Karpas-422 (cell line): ENCODE results near the gene FAM168B. TPM values are rescaled to one million over a fixed set of nuclear protein-coding genes. Genes with fewer than 3 reads are reported as not detected.
"Not testable (repeated sequence)": the region's sequence is repeated elsewhere in the genome, so short reads cannot be mapped to it uniquely, and the experiment has no call there.

Experiments
- DNase-seq: peaks from one replicate; pipeline ENCODE4 v3.0.0-alpha.2; 2015
- H2AFZ ChIP-seq: fragments of 200-600 bp; sonication (generic); 2 replicates; pipeline ENCODE4 v1.6.1; 2014; ENCODE audit warnings: antibody characterized with exemption, low read length, mixed read lengths
- H3K27ac ChIP-seq: fragments of 200-600 bp; sonication (generic); 2 replicates; pipeline ENCODE4 v1.5.1; 2014; ENCODE audit warnings: mild to moderate bottlenecking, low read length, moderate library complexity
- H3K27me3 ChIP-seq: fragments of 200-600 bp; sonication (generic); 2 replicates; pipeline ENCODE4 v1.6.1; 2014; ENCODE audit warnings: low read length, mixed read lengths
- H3K36me3 ChIP-seq: fragments of 200-600 bp; sonication (generic); 2 replicates; pipeline ENCODE4 v1.6.1; 2014; ENCODE audit warnings: low read length, mixed read lengths; ENCODE audit not compliant: insufficient read depth
- H3K4me1 ChIP-seq: fragments of 200-600 bp; sonication (generic); 2 replicates; pipeline ENCODE4 v1.6.1; 2014; ENCODE audit warnings: mild to moderate bottlenecking, low read length, mixed read lengths
- H3K4me2 ChIP-seq: fragments of 200-600 bp; sonication (generic); 2 replicates; pipeline ENCODE4 v1.6.1; 2014; ENCODE audit warnings: low read length, low read depth, mild to moderate bottlenecking; ENCODE audit not compliant: poor library complexity, severe bottlenecking
- H3K4me3 ChIP-seq: fragments of 200-600 bp; sonication (generic); 2 replicates; pipeline ENCODE4 v1.5.1; 2014; ENCODE audit warnings: mild to moderate bottlenecking, antibody characterized with exemption, low read length, mixed read lengths
- H3K79me2 ChIP-seq: fragments of 200-600 bp; sonication (generic); 2 replicates; pipeline ENCODE4 v1.6.1; 2014; ENCODE audit warnings: mild to moderate bottlenecking, low read length, mixed read lengths
- H3K9ac ChIP-seq: fragments of 200-600 bp; sonication (generic); 2 replicates; pipeline ENCODE4 v1.6.0; 2014; ENCODE audit warnings: low read length
- H3K9me2 ChIP-seq: fragments of 200-600 bp; sonication (generic), shearing (Covaris generic); replicated peaks from 2 replicates; pipeline ENCODE4 v1.6.0; 2014; ENCODE audit warnings: mild to moderate bottlenecking, low read length, moderate library complexity; ENCODE audit not compliant: insufficient read depth
- H3K9me3 ChIP-seq: fragments of 300-700, 200-600 bp; sonication (generic); 2 replicates; pipeline ENCODE4 v1.6.1; 2014; ENCODE audit warnings: low read length, mixed read lengths
- H4K20me1 ChIP-seq: fragments of 200-600 bp; sonication (generic); 2 replicates; pipeline ENCODE4 v1.6.1; 2014; ENCODE audit warnings: mild to moderate bottlenecking, antibody characterized with exemption, low read length, low read depth; ENCODE audit not compliant: insufficient read depth
- total RNA-seq: library from RNA; depleted of rRNA; stranded (reverse); fragments of >200 nt; shearing (Covaris generic); gene quantifications from 2 replicates; pipeline ENCODE4 v1.2.3, GENCODE V29; 2014; ENCODE audit warnings: low replicate concordance

Gene FAM168B
- total RNA-seq, 1 experiment from 2014 or later, result 43.2 TPM

- not testable (repeated sequence) for H3K4me2 ChIP-seq, H3K27me3 ChIP-seq, H3K4me3 ChIP-seq, DNase-seq, H3K9me2 ChIP-seq, H2AFZ ChIP-seq, H3K27ac ChIP-seq, H3K9ac ChIP-seq, H3K4me1 ChIP-seq, H3K9me3 ChIP-seq
- Histone ChIP-seq H3K79me2 (peaks cover 94% of the 10 kb centered on the region), H4K20me1 (peaks cover 31% of the 10 kb centered on the region), H3K36me3 (peaks cover 40% of the 10 kb centered on the region; the same call in 1 of the 2 replicates)
Measured at GRCh38 chr2:131075578-131075977, 17.7 kb downstream of the FAM168B start.

- Histone ChIP-seq H3K79me2 (peaks cover 96% of the 10 kb centered on the region), H3K36me3 (peaks cover 34% of the 10 kb centered on the region; the same call in 1 of the 2 replicates), H4K20me1 (peaks cover 31% of the 10 kb centered on the region; the same call in 1 of the 2 replicates)
- not testable (repeated sequence) for H3K4me3 ChIP-seq, H3K9me3 ChIP-seq, H3K4me2 ChIP-seq, H3K4me1 ChIP-seq, H3K27ac ChIP-seq, H3K9ac ChIP-seq, H3K9me2 ChIP-seq, DNase-seq, H2AFZ ChIP-seq, H3K27me3 ChIP-seq
Measured at GRCh38 chr2:131068172-131068571, 25.1 kb downstream of the FAM168B start.

GRCh38 chr2:131067465-131068125 is 25.7 kb downstream of the FAM168B start:
- no peak for DNase-seq
- H3K9me2 ChIP-seq, result no peaks in the 10 kb centered on the region
- H3K9me3 ChIP-seq, result no peaks in the 10 kb centered on the region
- no peak overlapping the region for H3K9ac ChIP-seq
- H2AFZ ChIP-seq, result no peak overlapping the region
- no peak overlapping the region for H3K27ac ChIP-seq
- H3K4me1 ChIP-seq, result no peaks in the 10 kb centered on the region
- no peaks in the 10 kb centered on the region for H3K27me3 ChIP-seq
- no peak overlapping the region for H3K4me3 ChIP-seq
- H4K20me1 ChIP-seq, result peaks cover 27% of the 10 kb centered on the region; the same call in 1 of the 2 replicates
- no peak overlapping the region for H3K4me2 ChIP-seq
- peaks cover 96% of the 10 kb centered on the region for H3K79me2 ChIP-seq
- H3K36me3 ChIP-seq, result peaks cover 33% of the 10 kb centered on the region; the same call in 1 of the 2 replicates

- no peaks in the 10 kb centered on the region for H3K9me2 ChIP-seq
- H3K4me2 ChIP-seq, result no peak overlapping the region
- H3K36me3 ChIP-seq, result peaks cover 26% of the 10 kb centered on the region; the same call in 1 of the 2 replicates
- H3K79me2 ChIP-seq, result peaks cover 96% of the 10 kb centered on the region
- H3K4me1 ChIP-seq, result no peaks in the 10 kb centered on the region
- no peak overlapping the region for H2AFZ ChIP-seq
- no peak overlapping the region for H3K4me3 ChIP-seq
- H3K27ac ChIP-seq, result no peak overlapping the region
- H4K20me1 ChIP-seq, result peaks cover 28% of the 10 kb centered on the region; the same call in 1 of the 2 replicates
- no peaks in the 10 kb centered on the region for H3K27me3 ChIP-seq
- H3K9me3 ChIP-seq, result no peaks in the 10 kb centered on the region
- no peak for DNase-seq
- no peak overlapping the region for H3K9ac ChIP-seq
Measured at GRCh38 chr2:131064589-131065512, 28.4 kb downstream of the FAM168B start.

GRCh38 chr2:131063501-131064283 is 29.6 kb downstream of the FAM168B start:
- no peak overlapping the region for H3K4me3 ChIP-seq
- H3K27ac ChIP-seq, result no peak overlapping the region
- no peaks in the 10 kb centered on the region for H3K9me2 ChIP-seq
- no peak overlapping the region for H3K9ac ChIP-seq
- no peak overlapping the region for H2AFZ ChIP-seq
- peaks cover 96% of the 10 kb centered on the region for H3K79me2 ChIP-seq
- H3K4me1 ChIP-seq, result peaks cover 7% of the 10 kb centered on the region
- peaks cover 29% of the 10 kb centered on the region; the same call in 1 of the 2 replicates for H4K20me1 ChIP-seq
- H3K9me3 ChIP-seq, result no peaks in the 10 kb centered on the region
- H3K36me3 ChIP-seq, result peaks cover 25% of the 10 kb centered on the region; the same call in 1 of the 2 replicates
- H3K4me2 ChIP-seq, result no peak overlapping the region
- no peaks in the 10 kb centered on the region for H3K27me3 ChIP-seq
- DNase-seq, result no peak

- no peak overlapping the region for H3K9ac ChIP-seq
- H4K20me1 ChIP-seq, result peaks cover 47% of the 10 kb centered on the region
- H2AFZ ChIP-seq, result no peak overlapping the region
- peaks cover 14% of the 10 kb centered on the region for H3K4me1 ChIP-seq
- H3K4me3 ChIP-seq, result no peak overlapping the region
- no peak for DNase-seq
- H3K4me2 ChIP-seq, result no peak overlapping the region
- peaks cover 93% of the 10 kb centered on the region for H3K79me2 ChIP-seq
- H3K27me3 ChIP-seq, result no peaks in the 10 kb centered on the region
- peaks cover 22% of the 10 kb centered on the region; the same call in 1 of the 2 replicates for H3K36me3 ChIP-seq
- no peak overlapping the region for H3K27ac ChIP-seq
- H3K9me2 ChIP-seq, result no peaks in the 10 kb centered on the region
- H3K9me3 ChIP-seq, result no peaks in the 10 kb centered on the region
Measured at GRCh38 chr2:131058920-131059319, 34.3 kb downstream of the FAM168B start.

GRCh38 chr2:131058214-131058843 is 34.9 kb downstream of the FAM168B start:
- Histone ChIP-seq H3K9me2 (no peaks in the 10 kb centered on the region), H3K4me3 (no peak overlapping the region), H3K4me2 (no peak overlapping the region), H3K36me3 (peaks cover 23% of the 10 kb centered on the region; the same call in 1 of the 2 replicates), H3K9ac (no peak overlapping the region), H3K27me3 (no peaks in the 10 kb centered on the region), H4K20me1 (peaks cover 48% of the 10 kb centered on the region), H2AFZ (no peak overlapping the region), H3K9me3 (no peaks in the 10 kb centered on the region), H3K4me1 (peaks cover 14% of the 10 kb centered on the region), H3K79me2 (peaks cover 91% of the 10 kb centered on the region), H3K27ac (no peak overlapping the region)
- DNase-seq, result no peak
